T-cell (primary cell): ENCODE results near the gene PDGFD. TPM values are rescaled to one million over a fixed set of nuclear protein-coding genes. Genes with fewer than 3 reads are reported as not detected.

Experiments
- ATAC-seq, 4 experiments: fragments of 200-7000 bp in 3 of 4; fragments of 150-1000 bp in 1 of 4; cut with Tn5 transposase; replicated peaks in 1 of 4; 1 replicate in 3 of 4; 2 replicates in 1 of 4; pipeline ENCODE4 v1.10.0; 2021; ENCODE audit warnings: moderate library complexity in 3 of 4, mild to moderate bottlenecking in 2 of 4, moderate number of reproducible peaks in 1 of 4
- CTCF ChIA-PET, 2 donors: fragments of 300-600 bp; sonication (Branson Sonifier 250); formaldehyde crosslinking; loops; one replicate each; lab custom pipeline; 2022; ENCODE audit warnings: antibody characterized with exemption in 2 of 2; lab: Charles Lee
- POLR2A ChIA-PET, 2 donors: fragments of 300-600 bp; sonication (Branson Sonifier 250); formaldehyde crosslinking; loops; one replicate each; lab custom pipeline; 2022; ENCODE audit warnings: antibody characterized with exemption in 2 of 2; lab: Charles Lee
- DNase-seq, 35 experiments: peaks; one replicate each; pipeline versions ENCODE4 v3.0.0 to v3.0.0-alpha.2; 2013 to 2023
- H3K27ac ChIP-seq: one replicate; pipeline ENCODE4 v1.5.1; 2013; ENCODE audit warnings: low read length
- H3K27me3 ChIP-seq, 2 experiments: replicated peaks in 1 of 2; 1 replicate in 1 of 2; 2 replicates in 1 of 2; pipeline versions ENCODE4 v1.6.1 to v1.7.0; 2013; ENCODE audit warnings: low read length in 1 of 2, mixed read lengths in 1 of 2; ENCODE audit not compliant: control insufficient read depth in 2 of 2, insufficient read depth in 2 of 2; ENCODE audit errors: extremely low read depth in 1 of 2
- H3K36me3 ChIP-seq, 2 donors: 1 replicate in 1 of 2; 2 replicates in 1 of 2; pipeline versions ENCODE4 v1.6.1 to v1.7.0; 2013; ENCODE audit warnings: low read length in 1 of 2; ENCODE audit not compliant: control insufficient read depth in 2 of 2, insufficient read depth in 1 of 2; ENCODE audit errors: extremely low read depth in 1 of 2
- H3K4me1 ChIP-seq, 2 experiments: 1 replicate in 1 of 2; 2 replicates in 1 of 2; pipeline versions ENCODE4 v1.6.1 to v1.7.0; 2013; ENCODE audit warnings: low read length in 2 of 2, mixed read lengths in 1 of 2; ENCODE audit not compliant: insufficient read depth in 2 of 2, control insufficient read depth in 1 of 2; ENCODE audit errors: extremely low read depth in 1 of 2
- H3K4me3 ChIP-seq, 2 donors: 1 replicate in 1 of 2; 2 replicates in 1 of 2; pipeline versions ENCODE4 v1.5.1 to v1.7.0; 2013; ENCODE audit warnings: mild to moderate bottlenecking in 2 of 2, low read length in 1 of 2, moderate library complexity in 1 of 2; ENCODE audit not compliant: control insufficient read depth in 1 of 2; ENCODE audit errors: extremely low read depth in 1 of 2
- H3K9me3 ChIP-seq: 2 replicates; pipeline ENCODE4 v1.7.0; 2013
- H3K27ac Mint-ChIP-seq, 2 donors: one replicate each; pipeline ENCODE4 v1.8.0; 2020 to 2021; ENCODE audit warnings: mild to moderate bottlenecking in 2 of 2, mixed read lengths in 2 of 2
- H3K27me3 Mint-ChIP-seq, 2 donors: one replicate each; pipeline ENCODE4 v1.8.0; 2021 to 2022; ENCODE audit warnings: mixed read lengths in 2 of 2
- H3K36me3 Mint-ChIP-seq: one replicate; pipeline ENCODE4 v1.8.0; 2021; ENCODE audit warnings: mixed read lengths
- H3K4me1 Mint-ChIP-seq, 3 donors: one replicate each; pipeline ENCODE4 v1.8.0; 2020 to 2022; ENCODE audit warnings: mixed read lengths in 3 of 3, mild to moderate bottlenecking in 1 of 3
- H3K4me3 Mint-ChIP-seq, 3 donors: one replicate each; pipeline ENCODE4 v1.8.0; 2020 to 2022; ENCODE audit warnings: mild to moderate bottlenecking in 3 of 3, mixed read lengths in 3 of 3, moderate library complexity in 3 of 3
- H3K9me3 Mint-ChIP-seq, 3 donors: one replicate each; pipeline ENCODE4 v1.8.0; 2020 to 2022; ENCODE audit warnings: mixed read lengths in 3 of 3
- WGBS: methylation state at CpG from one replicate; pipeline ENCODE4 v1.1.5; 2013; ENCODE audit warnings: missing lambda C conversion rate; ENCODE audit not compliant: insufficient coverage; 5-methylcytosine and 5-hydroxymethylcytosine counted together
- total RNA-seq, 35 experiments: library from RNA in 6 of 35; stranded (reverse) in 6 of 35; fragments of 120-200 nt in 1 of 35; gene quantifications; one replicate each; pipeline versions ENCODE4 v1.2.1 to v1.2.4 and lab custom pipeline; 2013 to 2026

PDGFD gene
- total RNA-seq, 5 donors from 2014 or later (not counting 1 experiment from before 2014, with no cell fraction given) = 0.35 to 2.9 (median 1.2) TPM

- ATAC-seq = no peak
- H3K4me1 Mint-ChIP-seq = peaks cover 0 to 2% (median 0%) of the 10 kb centered on the region in 3 donors
- CTCF ChIA-PET = no interaction called here
Observed at GRCh38 chr11:104148074-104148473, 15.9 kb downstream of the PDGFD start.

GRCh38 chr11:104146943-104147342 lies 17.0 kb downstream of the PDGFD start:
- CTCF ChIA-PET = interaction anchor here in 1 of 2 donors (0.5 to 1.1 kb wide), 2 partner anchors 124 to 466 kb away, joined by 3 read pairs; no protein-coding TSS in a partner anchor
- no peak overlapping the region for H3K27ac Mint-ChIP-seq
- no peak overlapping the region for H3K4me3 ChIP-seq
- H3K4me1 Mint-ChIP-seq = no peaks in the 10 kb centered on the region
- no peaks in the 10 kb centered on the region for H3K9me3 ChIP-seq
- no peaks in the 10 kb centered on the region for H3K27me3 Mint-ChIP-seq
- no peak for DNase-seq
- H3K36me3 ChIP-seq = no peaks in the 10 kb centered on the region
- no peaks in the 10 kb centered on the region for H3K4me1 ChIP-seq
- no peaks in the 10 kb centered on the region for H3K27me3 ChIP-seq
- H3K9me3 Mint-ChIP-seq = no peaks in the 10 kb centered on the region
- no CpG with 5 or more reads among the region's 3 CpGs for WGBS
- H3K4me3 Mint-ChIP-seq = no peak overlapping the region
- no peaks in the 10 kb centered on the region for H3K36me3 Mint-ChIP-seq
- POLR2A ChIA-PET = interaction anchor here in 1 of 2 donors (0.6 kb wide), 1 partner anchor 9 kb away, joined by 4 read pairs; no protein-coding TSS in a partner anchor
- H3K27ac ChIP-seq = no peak overlapping the region
- ATAC-seq = no peak

More at GRCh38 chr11:104148074-104148473, 15.9 kb downstream of the PDGFD start:
- no peaks in the 10 kb centered on the region for H3K27me3 Mint-ChIP-seq
- Histone ChIP-seq H3K36me3 (no peaks in the 10 kb centered on the region), H3K4me1 (no peaks in the 10 kb centered on the region), H3K4me3 (no peak overlapping the region), H3K9me3 (no peaks in the 10 kb centered on the region), H3K27ac (no peak overlapping the region), H3K27me3 (no peaks in the 10 kb centered on the region)
- no CpG with 5 or more reads among the region's 2 CpGs for WGBS
- H3K4me3 Mint-ChIP-seq = no peak overlapping the region
- H3K9me3 Mint-ChIP-seq = no peaks in the 10 kb centered on the region
- H3K36me3 Mint-ChIP-seq = no peaks in the 10 kb centered on the region
- H3K27ac Mint-ChIP-seq = no peak overlapping the region
- POLR2A ChIA-PET = no interaction called here
- DNase-seq = no peak

DNA sequence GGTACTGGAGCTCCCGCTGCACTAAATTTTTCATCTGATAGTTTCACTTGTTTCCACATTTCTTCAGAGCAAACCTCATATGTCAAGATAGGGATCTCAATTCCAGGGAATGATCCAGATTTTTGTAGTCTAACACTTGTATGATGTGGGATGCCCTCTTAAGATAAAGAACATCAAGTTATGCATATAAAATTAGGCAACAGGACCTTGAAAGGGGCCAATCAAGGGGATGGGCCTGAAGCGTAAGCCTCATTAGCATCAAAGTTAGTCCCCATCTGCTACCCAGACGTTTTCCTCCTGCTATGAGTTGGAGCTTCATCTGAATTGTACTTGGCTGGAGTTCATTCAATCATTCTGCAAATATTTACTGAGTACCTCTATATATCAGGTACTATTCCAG lies 17.5 kb downstream of the PDGFD start:
- no CpG with 5 or more reads among the region's 3 CpGs for WGBS
- DNase-seq = no peak
- Histone ChIP-seq H3K27me3 (no peaks in the 10 kb centered on the region), H3K36me3 (no peaks in the 10 kb centered on the region), H3K4me3 (no peak overlapping the region), H3K9me3 (no peaks in the 10 kb centered on the region), H3K27ac (no peak overlapping the region), H3K4me1 (no peaks in the 10 kb centered on the region)
- no peak for ATAC-seq
- POLR2A ChIA-PET = interaction anchor here in 1 of 2 donors (0.6 kb wide), 1 partner anchor 9 kb away, joined by 4 read pairs; no protein-coding TSS in a partner anchor
- Mint-ChIP-seq H3K4me1 (no peaks in the 10 kb centered on the region), H3K27ac (no peak overlapping the region), H3K27me3 (no peaks in the 10 kb centered on the region), H3K4me3 (no peak overlapping the region), H3K36me3 (no peaks in the 10 kb centered on the region), H3K9me3 (no peaks in the 10 kb centered on the region)
- CTCF ChIA-PET = interaction anchor here in 1 of 2 donors (0.5 to 1.1 kb wide), 2 partner anchors 123 to 465 kb away, joined by 3 read pairs; no protein-coding TSS in a partner anchor

DNA sequence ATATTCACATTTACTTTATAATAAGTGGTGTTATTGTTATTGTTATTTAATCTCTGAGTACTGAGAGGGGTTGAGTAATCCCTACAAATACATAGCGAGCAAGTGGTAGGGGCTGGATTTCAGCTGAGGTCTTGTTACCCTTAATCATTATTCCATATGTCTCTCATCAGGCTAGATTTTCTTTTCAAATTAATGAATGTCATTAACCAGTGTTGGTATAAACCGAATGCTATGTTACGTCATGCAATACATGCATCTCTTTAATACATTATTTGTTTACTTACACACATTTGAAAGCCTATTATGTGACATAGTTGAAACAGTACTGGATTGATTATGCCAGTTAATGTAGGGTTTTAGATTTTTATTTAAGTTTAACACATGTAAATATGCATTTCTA lies 18.9 kb downstream of the PDGFD start:
- H3K4me3 Mint-ChIP-seq = no peak overlapping the region

DNA sequence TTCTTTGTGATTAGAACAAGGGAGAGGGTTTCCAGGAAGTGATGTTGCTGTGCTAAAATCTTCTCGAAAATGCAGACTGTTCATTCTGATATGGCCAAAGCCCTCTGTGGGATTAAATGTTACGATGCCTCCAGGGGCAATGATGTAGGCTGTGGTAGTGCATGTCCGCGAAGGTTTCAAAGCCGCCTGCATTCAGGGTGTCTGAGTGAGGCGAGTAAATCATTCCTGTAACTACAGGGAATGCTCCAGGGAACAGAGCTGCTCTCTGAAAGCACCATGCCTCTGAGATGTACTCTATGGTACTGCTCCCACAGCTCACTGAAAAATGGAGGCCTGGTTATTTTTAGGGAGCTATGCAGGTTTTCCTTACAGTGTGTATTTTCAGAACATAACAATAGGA lies 21.2 kb downstream of the PDGFD start:
- DNase-seq = no peak
- Histone ChIP-seq H3K27ac (no peak overlapping the region), H3K9me3 (no peaks in the 10 kb centered on the region), H3K4me3 (no peak overlapping the region), H3K36me3 (no peaks in the 10 kb centered on the region), H3K27me3 (no peaks in the 10 kb centered on the region), H3K4me1 (no peaks in the 10 kb centered on the region)
- Mint-ChIP-seq H3K9me3 (no peaks in the 10 kb centered on the region), H3K36me3 (no peaks in the 10 kb centered on the region), H3K4me1 (no peaks in the 10 kb centered on the region), H3K27ac (no peak overlapping the region), H3K4me3 (no peak overlapping the region), H3K27me3 (no peaks in the 10 kb centered on the region)
- CTCF ChIA-PET = no interaction called here
- WGBS = 85% methylated on average over 4 of the region's 6 CpGs
- POLR2A ChIA-PET = no interaction called here
- ATAC-seq = no peak

More for the DNA sequence above, 18.9 kb downstream of the PDGFD start:
- Histone ChIP-seq H3K4me1 (no peaks in the 10 kb centered on the region), H3K27ac (no peak overlapping the region), H3K36me3 (no peaks in the 10 kb centered on the region), H3K4me3 (no peak overlapping the region), H3K27me3 (no peaks in the 10 kb centered on the region), H3K9me3 (no peaks in the 10 kb centered on the region)
- CTCF ChIA-PET = interaction anchor here in 1 of 2 donors (0.7 kb wide), 1 partner anchor 35 kb away, joined by 5 read pairs; no protein-coding TSS in a partner anchor
- no peaks in the 10 kb centered on the region for H3K27me3 Mint-ChIP-seq
- DNase-seq (no peak), ATAC-seq (no peak)
- H3K4me1 Mint-ChIP-seq = no peaks in the 10 kb centered on the region
- no peak overlapping the region for H3K27ac Mint-ChIP-seq
- WGBS = no CpG with 5 or more reads among the region's 3 CpGs
- POLR2A ChIA-PET = no interaction called here
- H3K36me3 Mint-ChIP-seq = no peaks in the 10 kb centered on the region
- no peaks in the 10 kb centered on the region for H3K9me3 Mint-ChIP-seq

- no peaks in the 10 kb centered on the region for H3K36me3 Mint-ChIP-seq
- ATAC-seq = no peak
- Histone ChIP-seq H3K4me3 (no peak overlapping the region), H3K36me3 (no peaks in the 10 kb centered on the region), H3K4me1 (no peaks in the 10 kb centered on the region), H3K27me3 (no peaks in the 10 kb centered on the region), H3K27ac (no peak overlapping the region), H3K9me3 (no peaks in the 10 kb centered on the region)
- ChIA-PET POLR2A (no interaction called here), CTCF (no interaction called here)
- no peaks in the 10 kb centered on the region for H3K4me1 Mint-ChIP-seq
- no peaks in the 10 kb centered on the region for H3K27me3 Mint-ChIP-seq
- peaks cover 0 to 6% (median 0%) of the 10 kb centered on the region in 3 donors for H3K9me3 Mint-ChIP-seq
- H3K4me3 Mint-ChIP-seq = no peak overlapping the region
- no peak for DNase-seq
- no peak overlapping the region for H3K27ac Mint-ChIP-seq
Observed at GRCh38 chr11:104136861-104137260, 27.1 kb downstream of the PDGFD start.
